ENCODE data around the gene PPP6R3.
"Not testable (repeated sequence)": the region's sequence is repeated elsewhere in the genome, so short reads cannot be mapped to it uniquely, and the experiment has no call there.

The PPP6R3 gene

GRCh38 chr11:68460741-68461574, at the start of gene PPP6R3:
PPP6R3 (plus strand) TSS chr11:68460752; CDS start chr11:68537665, 76,913 bp downstream.
- no peak for DNase-seq (ENCODE audit: low spot score)

- no peak for DNase-seq (ENCODE audit: low spot score)
Measured at GRCh38 chr11:68411501-68411991, 49.0 kb upstream of the PPP6R3 start.

GRCh38 chr11:68412593-68413475, 47.7 kb upstream of the PPP6R3 start:
- DNase-seq (ENCODE audit: low spot score): no peak

- no peak for DNase-seq (ENCODE audit: low spot score)
Measured at GRCh38 chr11:68413591-68413999, 47.0 kb upstream of the PPP6R3 start.

GRCh38 chr11:68414496-68415221, 45.9 kb upstream of the PPP6R3 start:
- DNase-seq (ENCODE audit: low spot score): no peak

- no peak for DNase-seq (ENCODE audit: low spot score)
Measured at GRCh38 chr11:68416070-68416578, 44.4 kb upstream of the PPP6R3 start.

- no peak for DNase-seq (ENCODE audit: low spot score)
Measured at GRCh38 chr11:68418648-68419047, 41.9 kb upstream of the PPP6R3 start.

GRCh38 chr11:68420171-68420570, 40.4 kb upstream of the PPP6R3 start:
- DNase-seq (ENCODE audit: low spot score): no peak

- DNase-seq (ENCODE audit: low spot score): no peak
Measured at GRCh38 chr11:68423481-68423880, 37.1 kb upstream of the PPP6R3 start.

- DNase-seq (ENCODE audit: low spot score): no peak
Measured at GRCh38 chr11:68424101-68424632, 36.4 kb upstream of the PPP6R3 start.

GRCh38 chr11:68424981-68425865, 35.3 kb upstream of the PPP6R3 start:
- DNase-seq (ENCODE audit: low spot score): no peak

- DNase-seq (ENCODE audit: low spot score): no peak
Measured at GRCh38 chr11:68425866-68426380, 34.6 kb upstream of the PPP6R3 start.

GRCh38 chr11:68429661-68430060, 30.9 kb upstream of the PPP6R3 start:
- DNase-seq (ENCODE audit: low spot score): no peak

- no peak for DNase-seq (ENCODE audit: low spot score)
Measured at GRCh38 chr11:68430384-68430783, 30.2 kb upstream of the PPP6R3 start.

GRCh38 chr11:68430801-68431200, 29.8 kb upstream of the PPP6R3 start:
- no peak for DNase-seq (ENCODE audit: low spot score)

- no peak for DNase-seq (ENCODE audit: low spot score)
Measured at GRCh38 chr11:68431984-68432645, 28.4 kb upstream of the PPP6R3 start.

- no peak for DNase-seq (ENCODE audit: low spot score)
Measured at GRCh38 chr11:68432874-68433273, 27.7 kb upstream of the PPP6R3 start.

GRCh38 chr11:68433541-68433940, 27.0 kb upstream of the PPP6R3 start:
- no peak for DNase-seq (ENCODE audit: low spot score)

GRCh38 chr11:68434159-68434558, 26.4 kb upstream of the PPP6R3 start:
- DNase-seq (ENCODE audit: low spot score): not testable (repeated sequence)
